Measurements from ENCODE around the gene KCNJ4.

KCNJ4 gene

GRCh38 chr22:38469306-38469781, 14.3 kb upstream of the KCNJ4 start:
- no peak for DNase-seq

- no peak for DNase-seq
Observed at GRCh38 chr22:38468443-38469305, 13.7 kb upstream of the KCNJ4 start.

GRCh38 chr22:38467904-38468442, 13.0 kb upstream of the KCNJ4 start, which contains the start of gene KDELR3:
Gene KDELR3, plus strand, starts transcription at chr22:38468096. Its CDS starts 138 bp downstream, at chr22:38468234.
- peak; percentile 20 for DNase-seq

- DNase-seq = no peak
Observed at GRCh38 chr22:38467438-38467903, 12.5 kb upstream of the KCNJ4 start.

GRCh38 chr22:38465673-38466490, 10.9 kb upstream of the KCNJ4 start:
- DNase-seq = no peak

- no peak for DNase-seq
Observed at GRCh38 chr22:38464992-38465672, 10.1 kb upstream of the KCNJ4 start.

- no peak for DNase-seq
Observed at GRCh38 chr22:38462960-38463784, 8.2 kb upstream of the KCNJ4 start.

GRCh38 chr22:38461414-38462081, 6.5 kb upstream of the KCNJ4 start:
- DNase-seq = peak; percentile 86

GRCh38 chr22:38461057-38461413, 6.0 kb upstream of the KCNJ4 start:
- DNase-seq = peak; percentile 13

GRCh38 chr22:38460426-38460840, 5.4 kb upstream of the KCNJ4 start:
- DNase-seq = no peak

GRCh38 chr22:38456841-38457699, 2.1 kb upstream of the KCNJ4 start:
- no peak for DNase-seq

- no peak for DNase-seq
Observed at GRCh38 chr22:38456272-38456835, 1.4 kb upstream of the KCNJ4 start.

GRCh38 chr22:38455530-38456271, 702 bp upstream of the KCNJ4 start:
- peak; percentile 58 for DNase-seq

- peak; percentile 4 for DNase-seq
Observed at GRCh38 chr22:38454353-38455075, 485 bp downstream of the KCNJ4 start.

- no peak for DNase-seq
Observed at GRCh38 chr22:38453996-38454352, 1.0 kb downstream of the KCNJ4 start.

- no peak for DNase-seq
Observed at GRCh38 chr22:38453066-38453672, 1.8 kb downstream of the KCNJ4 start.

- DNase-seq = no peak
Observed at GRCh38 chr22:38452373-38453065, 2.5 kb downstream of the KCNJ4 start.

All from NCI-H345 (cell line).